Measurements from ENCODE around the gene LMF1.

LMF1 gene

DNA sequence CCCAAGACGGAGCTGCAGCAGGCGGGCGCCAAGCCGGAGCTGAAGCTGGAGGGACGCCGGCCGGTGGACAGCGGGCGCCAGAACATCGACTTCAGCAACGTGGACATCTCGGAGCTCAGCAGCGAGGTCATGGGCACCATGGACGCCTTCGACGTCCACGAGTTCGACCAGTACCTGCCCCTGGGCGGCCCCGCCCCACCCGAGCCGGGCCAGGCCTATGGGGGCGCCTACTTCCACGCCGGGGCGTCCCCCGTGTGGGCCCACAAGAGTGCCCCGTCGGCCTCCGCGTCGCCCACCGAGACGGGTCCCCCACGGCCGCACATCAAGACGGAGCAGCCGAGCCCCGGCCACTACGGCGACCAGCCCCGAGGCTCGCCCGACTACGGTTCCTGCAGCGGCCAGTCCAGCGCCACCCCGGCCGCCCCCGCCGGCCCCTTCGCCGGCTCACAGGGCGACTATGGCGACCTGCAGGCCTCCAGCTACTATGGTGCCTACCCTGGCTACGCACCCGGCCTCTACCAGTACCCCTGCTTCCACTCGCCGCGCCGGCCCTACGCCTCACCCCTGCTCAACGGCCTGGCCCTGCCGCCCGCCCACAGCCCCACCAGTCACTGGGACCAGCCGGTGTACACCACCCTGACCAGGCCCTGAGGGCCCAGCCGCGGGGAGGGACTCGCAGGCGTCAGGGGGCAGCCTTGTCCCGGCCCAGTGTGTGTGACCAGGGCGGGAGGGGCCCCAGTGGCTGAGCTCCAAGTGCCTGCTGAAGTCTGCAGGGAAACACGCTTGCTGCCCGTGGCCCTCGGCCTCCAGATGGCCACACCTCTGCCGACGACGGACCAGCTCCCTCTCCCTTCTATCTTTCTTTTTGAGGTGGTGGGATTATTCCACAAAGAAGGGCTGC lies 14.2 kb upstream of the LMF1 start:
- no peak for DNase-seq

DNA sequence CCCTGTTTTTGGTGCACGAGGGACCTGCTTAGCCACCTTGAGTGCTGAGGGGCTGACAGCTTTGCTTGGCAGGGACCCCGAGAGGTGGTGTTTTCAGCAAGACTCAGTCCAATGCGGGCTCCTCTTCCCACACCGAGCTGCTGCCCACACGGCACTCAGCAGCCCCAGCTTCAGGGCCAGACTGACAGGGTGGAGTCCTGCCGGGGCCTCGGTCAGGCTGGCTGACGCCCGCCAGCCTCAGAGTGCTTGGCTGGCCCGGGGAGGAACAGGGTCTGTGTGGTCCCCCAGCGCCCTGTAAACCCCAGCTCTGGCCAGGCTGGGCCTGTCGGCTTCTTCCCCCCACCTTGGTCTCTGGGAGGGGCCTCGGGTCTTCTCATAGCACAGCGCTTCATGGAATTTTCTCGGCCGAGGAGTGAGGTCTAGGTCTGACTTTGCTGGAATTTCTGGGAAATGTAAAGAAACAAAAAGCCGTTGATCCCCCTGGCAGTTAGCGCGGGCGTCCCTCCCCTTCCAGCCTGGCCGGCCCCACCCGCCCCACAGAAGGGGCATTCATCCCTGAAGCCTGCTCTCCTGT lies 13.4 kb upstream of the LMF1 start:
- no peak for DNase-seq

DNA sequence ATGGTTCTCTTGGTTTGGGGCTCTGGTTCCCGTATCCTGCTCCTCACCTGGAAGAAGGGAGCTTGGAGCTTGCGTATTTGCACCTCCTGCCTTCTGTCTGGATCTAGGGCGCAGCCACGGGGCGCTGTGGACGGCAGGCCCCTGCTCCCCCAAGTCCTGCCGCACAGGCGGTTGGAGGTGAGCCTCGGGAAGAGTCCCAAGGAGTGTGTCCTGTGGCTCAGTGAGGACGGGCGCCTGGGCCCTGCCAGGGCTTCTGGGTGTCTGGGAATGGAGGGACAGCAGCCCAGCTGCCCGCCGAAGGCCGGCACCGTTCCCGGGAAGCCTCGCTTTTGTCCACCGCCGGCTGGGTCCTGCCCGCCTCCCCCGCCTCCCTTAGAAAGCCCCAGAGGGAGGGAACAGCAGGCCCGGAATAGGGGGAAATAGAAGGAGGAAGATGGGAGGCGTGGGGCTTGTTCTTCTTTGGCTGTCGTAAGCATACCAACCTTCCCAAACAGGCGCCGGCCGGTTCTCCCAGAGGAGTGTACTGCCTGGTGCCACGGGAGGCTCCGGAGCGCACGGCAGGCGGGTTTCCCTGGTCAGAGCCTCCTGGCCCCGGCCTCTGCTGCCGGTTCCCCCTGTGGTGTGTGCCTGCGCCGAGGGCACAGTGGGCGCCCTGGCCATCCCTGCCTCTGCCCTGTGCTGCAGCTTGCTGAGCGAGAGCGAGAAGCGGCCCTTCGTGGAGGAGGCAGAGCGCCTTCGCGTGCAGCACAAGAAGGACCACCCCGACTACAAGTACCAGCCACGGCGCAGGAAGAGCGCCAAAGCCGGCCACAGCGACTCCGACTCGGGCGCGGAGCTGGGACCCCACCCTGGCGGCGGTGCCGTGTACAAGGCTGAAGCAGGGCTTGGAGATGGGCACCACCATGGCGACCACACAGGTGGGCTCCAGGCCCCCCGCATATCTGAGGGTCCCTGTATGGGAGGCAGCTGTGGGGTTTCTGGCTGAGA lies 12.6 kb upstream of the LMF1 start:
- DNase-seq, result no peak

DNA sequence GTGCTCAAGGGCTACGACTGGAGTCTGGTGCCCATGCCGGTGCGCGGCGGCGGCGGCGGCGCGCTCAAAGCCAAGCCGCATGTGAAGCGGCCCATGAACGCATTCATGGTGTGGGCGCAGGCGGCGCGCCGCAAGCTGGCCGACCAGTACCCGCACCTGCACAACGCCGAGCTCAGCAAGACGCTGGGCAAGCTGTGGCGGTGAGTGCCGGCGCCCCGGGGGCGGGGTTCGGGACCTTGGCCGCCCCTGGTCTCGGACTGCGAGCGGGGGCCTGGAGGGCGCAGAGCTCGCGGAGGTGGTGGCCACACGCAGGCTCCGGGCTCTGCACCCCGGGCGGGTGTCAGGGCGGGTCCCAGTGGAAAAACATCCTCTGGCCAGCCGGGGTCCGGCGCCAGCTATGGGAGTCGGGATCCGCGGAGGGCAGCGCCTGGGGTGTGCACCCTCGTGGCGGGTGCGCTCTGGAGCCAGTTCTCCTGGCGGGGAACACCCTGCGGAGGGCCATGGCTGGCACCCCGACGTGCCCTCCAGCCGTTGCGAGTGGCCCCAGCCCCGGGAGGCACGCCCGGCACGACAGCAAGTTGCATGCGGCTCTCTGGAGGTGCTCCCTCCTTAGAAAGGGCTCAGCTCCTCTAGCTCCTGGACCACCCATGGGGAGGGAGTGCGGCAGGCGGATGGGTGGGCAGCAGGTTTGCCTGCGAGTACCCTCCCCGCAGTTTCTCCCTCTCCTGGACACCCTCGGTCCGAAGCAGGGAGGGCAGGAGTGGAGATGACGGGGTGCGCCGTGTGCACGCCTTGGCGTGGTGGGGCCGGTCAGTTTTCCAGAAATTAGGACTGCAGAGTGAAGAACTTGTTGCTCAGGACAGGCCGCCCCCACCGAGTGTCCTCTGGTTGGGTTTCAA lies 11.6 kb upstream of the LMF1 start:
- peak; percentile 50 for DNase-seq

DNA sequence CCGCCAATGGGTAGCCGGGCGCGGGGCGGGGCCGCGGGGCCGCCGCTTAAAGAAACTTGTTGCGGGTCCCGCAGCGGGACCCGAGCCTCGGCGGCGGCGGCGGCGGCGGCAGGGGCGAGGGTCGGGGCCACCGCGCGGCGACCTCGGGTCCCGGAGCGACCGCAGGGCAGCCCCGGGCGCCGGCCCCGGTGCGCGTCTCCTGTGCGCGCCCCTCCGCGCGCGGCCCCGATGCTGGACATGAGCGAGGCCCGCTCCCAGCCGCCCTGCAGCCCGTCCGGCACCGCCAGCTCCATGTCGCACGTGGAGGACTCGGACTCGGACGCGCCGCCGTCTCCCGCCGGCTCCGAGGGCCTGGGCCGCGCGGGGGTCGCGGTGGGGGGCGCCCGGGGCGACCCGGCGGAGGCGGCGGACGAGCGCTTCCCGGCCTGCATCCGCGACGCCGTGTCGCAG lies 10.9 kb upstream of the LMF1 start, which contains the start of gene SOX8:
Gene SOX8 (plus strand): TSS at position 76 of the 450 bp plus-strand sequence. CDS start 153 bp downstream, at position 229.
- no peak for DNase-seq

DNA sequence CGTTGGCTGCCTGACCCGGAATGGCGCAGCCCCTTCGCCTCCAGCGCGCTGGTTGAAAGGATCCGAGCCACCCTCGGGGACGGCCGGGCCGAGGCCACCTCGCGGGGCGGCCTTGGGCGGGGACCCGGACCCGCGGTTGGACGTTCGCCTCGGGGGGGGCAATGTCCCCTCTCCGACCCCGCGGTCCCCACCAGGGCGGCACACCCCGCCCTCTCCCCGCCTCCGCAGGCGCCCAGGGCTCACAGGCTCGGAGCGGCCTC lies 9.7 kb upstream of the LMF1 start:
- peak; percentile 46 for DNase-seq

DNA sequence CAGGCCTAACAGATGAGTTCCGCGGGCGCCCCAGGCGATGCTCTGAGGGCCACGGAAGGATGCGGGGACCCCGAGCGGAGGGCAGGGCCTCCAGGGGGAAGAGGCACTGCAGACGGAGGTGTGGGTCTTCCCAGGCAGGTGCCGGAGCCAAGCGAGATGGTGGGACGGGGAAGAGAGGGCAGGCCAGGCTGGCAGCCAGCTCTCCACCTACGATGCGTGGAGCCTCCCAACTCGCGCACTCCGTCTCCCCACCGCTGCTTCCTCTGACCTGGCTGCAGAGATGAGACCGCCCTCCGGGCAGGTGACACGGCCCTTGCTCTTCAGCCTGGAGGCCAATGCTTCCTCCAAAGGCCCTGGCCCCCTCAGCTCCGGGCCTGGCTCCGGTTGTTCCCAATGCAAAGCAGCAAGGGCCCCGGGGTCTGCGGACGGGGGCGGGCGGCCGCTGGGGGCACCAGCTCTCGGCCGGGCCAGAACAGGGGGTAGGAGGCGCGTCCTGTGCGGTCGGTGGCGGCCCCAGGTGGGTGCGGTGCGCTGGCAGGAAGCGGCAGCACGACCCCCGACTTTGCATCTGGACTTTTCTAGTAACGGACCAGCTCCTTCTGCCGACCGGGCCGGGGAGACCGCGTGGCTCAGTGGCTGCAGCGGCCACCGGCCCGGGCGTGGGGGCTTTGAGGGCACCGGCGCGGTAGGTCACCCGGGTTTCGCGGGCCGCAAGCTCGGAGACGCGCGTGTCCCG lies 9.2 kb upstream of the LMF1 start:
- no peak for DNase-seq

DNA sequence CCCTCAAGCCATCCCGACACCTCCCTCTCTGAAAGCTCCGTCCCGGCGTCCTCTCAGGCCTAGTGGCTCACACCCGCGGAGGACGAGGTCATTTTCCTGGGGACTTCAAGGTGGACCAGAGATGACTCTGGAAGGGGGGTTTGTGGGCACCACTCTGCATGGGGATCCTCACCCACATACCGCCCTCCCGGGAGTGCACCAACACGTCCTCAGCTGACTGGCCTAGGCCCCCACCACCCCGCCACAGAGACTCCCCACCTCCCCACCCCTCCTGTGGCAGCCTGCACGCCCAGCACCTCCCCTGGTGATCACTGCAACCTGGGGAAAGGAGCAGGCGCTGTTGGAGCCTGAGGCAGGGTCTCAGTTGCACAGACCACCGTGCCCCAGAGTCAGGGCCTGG lies 8.4 kb upstream of the LMF1 start:
- no peak for DNase-seq

DNA sequence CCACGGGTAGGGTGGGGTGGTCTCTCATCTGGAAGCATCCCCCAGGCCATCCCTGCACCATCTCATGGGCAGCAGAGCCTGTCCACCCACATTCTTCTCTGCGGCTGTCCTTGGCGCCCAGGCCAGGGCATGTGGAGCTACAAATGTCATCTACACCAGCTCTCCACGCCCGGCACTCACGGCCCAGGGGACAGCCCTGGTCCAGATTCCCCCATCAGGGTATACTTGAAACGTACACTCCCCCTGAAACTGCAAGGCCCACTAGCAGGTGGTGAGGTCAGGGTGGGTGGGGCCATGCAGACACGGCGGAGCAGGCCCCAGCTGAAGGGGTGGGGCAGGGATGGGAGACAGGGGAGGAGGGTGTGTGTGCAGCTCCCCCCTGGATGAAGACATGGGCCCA lies 7.6 kb upstream of the LMF1 start:
- no peak for DNase-seq

DNA sequence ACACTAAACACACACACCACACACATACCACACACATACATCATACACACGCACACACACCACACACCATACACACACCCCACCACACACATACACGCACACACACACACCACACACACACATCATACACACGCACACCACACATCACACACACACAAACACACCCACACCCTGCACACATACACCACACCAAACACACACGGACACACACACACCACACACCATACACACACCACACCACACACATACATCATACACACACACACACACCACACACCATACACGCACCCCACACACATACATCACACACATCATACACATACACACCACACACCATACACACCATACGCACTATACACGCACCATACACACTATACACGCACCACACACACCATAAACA lies 7.1 kb upstream of the LMF1 start:
- DNase-seq, result no peak

DNA sequence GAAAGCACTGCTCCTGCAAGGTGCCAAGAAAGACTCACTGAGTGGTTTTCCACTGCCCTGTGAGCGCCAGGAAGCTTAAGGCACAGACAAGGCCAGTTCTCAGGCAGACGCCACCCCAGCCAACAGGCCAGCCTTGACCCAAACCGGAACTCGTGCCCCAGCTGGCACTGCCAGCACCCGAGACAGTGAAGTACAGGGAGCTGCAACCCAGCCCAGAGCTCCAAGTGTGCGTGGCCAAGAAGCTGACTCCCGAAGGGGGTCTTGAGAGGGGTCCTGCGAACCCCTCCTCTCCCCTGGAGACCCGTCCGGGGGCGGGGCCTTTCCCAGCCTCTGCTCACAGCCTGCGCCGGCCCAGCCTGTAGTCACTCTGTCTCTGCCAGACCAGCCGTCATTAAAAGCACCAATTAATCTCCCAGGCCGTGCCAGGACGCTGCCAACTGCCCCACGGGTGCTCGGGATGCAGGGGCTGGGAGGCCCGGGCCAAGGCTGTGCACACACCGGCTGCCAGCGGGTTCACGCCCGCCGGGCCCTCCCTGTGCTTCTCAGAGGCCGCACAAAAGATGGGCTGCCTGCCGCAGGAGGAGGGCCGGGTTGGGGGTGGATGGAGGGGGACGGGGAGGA lies 6.4 kb upstream of the LMF1 start:
- DNase-seq, result no peak

DNA sequence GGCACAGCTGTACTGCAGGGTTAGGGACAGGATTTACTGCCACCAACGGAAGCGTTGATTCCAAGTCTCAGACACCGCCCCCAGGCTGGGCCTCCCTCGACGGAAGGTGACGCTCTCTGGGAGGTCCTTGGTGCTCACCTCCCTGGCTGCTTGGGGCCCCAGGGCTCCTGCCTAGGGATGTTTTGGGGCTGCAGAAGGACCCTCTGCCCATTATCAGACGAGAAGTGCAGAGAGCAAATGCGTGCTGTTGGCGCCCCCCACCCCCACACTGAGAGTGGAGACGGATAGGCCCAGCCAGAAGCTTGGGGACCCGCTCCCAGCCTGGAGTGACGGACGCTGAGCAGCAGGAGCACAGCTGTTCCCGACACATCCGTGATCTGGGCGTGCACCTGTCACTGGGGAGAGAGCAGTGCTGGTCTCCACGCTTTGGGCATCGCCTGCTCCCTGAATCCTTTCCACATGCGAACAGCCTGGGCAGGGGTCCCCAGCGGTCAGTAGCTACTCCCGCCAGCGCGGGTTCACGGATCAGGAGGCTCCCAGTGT lies 5.7 kb upstream of the LMF1 start:
- DNase-seq, result no peak

DNA sequence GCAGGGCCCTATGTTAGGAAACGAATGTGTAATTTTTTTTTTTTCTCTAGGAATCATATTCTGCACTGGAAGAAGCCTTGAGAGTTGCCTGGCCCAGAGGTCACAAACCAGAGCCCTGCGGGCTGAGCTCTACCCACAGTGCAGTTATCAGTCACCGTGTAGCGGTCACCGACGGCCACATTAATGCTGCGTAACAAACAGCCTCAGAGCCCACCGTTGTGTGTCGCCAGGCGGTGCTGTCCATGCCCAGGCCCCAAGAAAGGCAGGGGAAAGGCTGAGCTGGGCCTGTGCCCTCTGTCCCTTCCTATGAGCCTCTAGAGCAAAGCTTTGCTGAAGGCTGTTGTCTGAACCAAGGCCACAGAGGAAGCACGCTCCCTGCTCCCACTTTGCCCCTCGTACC lies 4.5 kb upstream of the LMF1 start:
- DNase-seq, result no peak

DNA sequence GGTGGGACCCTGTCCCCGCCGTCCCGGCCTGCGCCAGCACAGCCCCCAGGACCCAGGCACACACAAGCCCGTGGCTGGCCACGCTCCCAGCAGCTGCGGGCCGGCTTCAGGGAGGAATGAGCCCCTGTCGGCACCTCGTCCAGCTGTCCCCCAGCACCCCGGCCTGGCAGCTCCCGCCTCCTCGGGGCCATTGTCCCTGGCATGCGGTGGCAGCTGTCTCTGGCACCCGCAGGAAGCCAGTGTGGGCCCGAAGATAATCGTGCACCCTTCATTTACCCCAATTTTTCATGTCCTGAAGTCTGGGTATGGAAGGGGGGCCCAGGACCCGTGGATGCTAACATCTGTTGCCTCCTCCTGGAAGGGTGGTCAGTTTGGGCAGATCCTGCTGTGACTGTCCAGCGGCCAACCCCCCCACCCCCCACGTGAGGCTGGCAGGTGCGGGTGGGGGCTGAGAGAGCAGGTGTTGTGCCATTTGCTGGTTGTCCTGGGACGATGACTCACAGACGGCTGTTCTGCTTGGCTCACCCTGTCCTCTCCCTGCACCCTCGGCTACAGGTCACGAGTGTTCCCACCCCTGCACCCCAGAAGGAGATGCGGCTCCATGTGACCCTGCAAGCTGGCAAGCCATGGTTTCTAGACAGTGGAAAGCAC lies 4.0 kb upstream of the LMF1 start:
- no peak for DNase-seq

DNA sequence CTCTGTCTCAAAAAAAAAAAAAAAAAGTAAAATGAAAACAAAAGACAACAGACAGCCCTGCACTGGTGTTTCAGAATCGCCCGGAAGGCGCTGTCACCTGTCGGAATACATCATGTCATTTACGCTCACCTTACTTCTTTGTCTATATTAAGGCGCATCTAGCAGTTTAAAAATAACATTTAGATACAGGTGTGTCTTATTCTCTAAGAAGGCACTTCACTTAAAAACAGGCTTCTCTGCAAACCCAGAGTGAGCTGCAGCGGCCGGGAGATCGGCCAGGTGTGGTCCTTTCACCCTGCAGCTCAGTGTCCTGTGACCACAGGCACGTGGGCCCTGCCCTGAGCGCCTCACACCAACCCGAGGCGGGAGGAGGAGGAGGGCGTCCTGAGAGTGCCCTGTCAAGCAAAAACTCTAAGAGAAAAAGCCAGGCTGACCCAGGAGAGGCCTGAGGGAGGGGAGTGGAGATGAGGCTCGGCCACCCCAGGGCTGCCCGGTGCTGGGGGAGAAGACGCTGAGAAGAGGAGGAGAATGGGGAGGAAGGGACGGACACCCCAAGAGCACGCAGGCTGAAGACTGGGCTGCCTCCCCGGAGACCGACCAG lies 3.3 kb upstream of the LMF1 start:
- no peak for DNase-seq

DNA sequence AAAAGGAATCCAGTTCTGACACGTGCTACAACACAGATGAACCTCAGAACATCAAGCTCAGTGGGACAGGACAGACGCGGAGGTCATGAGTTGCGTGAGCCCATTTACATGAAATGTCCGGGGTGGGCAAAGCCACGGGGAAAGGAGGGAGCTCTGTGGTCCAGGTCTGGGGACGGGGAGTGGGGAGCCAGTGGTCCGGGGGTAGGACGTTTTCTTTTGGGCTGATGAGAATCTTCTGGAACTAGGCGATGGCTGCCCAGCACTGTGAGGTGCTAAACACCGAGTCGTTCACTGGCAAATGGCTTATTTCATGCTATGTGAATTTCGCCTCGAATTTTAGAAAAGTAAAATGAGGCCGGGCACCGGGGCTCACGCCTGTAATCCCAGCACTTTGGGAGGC lies 2.6 kb upstream of the LMF1 start:
- no peak for DNase-seq

DNA sequence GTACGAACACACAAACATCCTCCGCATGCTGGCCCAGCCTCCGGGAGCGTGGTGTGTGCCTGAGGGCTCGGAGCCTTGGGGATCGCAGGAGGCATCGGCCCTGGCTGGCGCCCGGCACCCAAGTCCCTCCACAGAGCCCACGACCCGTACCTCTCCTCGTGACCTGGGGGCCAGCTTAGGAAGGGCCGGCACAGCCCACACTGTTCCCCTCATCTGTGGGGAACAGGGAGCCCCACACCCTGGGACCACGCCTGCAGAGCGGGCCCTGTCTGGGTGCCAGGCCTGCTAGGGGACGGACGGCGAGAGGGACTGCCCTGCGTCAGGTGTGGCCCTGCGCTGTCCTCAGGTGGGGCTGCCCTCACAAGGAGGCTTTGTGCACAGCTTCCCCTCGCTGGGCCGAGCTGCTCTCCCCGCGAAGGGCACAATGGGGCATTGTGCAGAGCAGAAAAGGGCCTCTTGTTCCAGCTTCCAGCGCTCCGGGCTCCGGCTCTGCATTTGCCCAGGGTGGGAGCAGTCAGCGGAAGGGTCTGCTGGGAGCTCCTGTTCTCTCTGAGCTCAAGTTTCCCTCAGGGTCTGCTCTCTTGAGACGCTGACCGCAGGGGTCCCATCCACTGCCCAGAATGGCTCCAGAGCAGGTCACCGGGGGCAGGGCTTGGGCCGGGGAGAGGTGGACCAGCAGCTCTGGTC lies 1.7 kb upstream of the LMF1 start:
- no peak for DNase-seq

DNA sequence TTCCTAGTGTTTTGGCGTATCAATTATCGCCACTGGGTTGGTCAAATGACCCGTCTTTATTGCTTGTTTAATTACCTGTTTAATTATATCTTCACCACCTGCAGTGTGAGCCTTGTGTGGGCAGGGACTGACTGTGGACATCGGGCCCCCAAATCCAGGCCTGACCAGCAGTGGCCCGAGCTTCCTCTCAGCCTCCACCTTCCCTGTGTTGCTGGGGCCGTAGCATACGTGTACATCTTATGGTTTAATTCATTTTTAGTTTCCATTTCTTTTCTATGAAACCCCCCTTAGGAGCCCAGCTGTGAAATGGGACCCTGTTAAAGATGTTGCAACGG lies 1.2 kb upstream of the LMF1 start:
- DNase-seq, result no peak

DNA sequence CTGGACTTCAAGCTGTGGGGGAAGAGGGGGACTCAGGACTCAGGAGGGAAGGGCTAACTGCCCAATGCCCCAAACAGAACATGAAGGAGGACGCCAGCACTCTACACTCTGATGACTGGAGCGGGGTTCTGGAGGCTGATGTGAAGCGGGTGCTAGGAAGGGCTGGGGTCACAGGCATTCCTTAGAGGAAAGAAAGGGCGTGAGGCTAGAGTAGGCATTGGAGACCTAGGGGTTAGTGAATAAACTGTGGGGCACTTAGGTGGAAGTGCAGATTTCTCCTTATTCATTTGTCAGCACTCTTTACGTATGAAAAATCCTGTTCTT lies 760 bp upstream of the LMF1 start:
- DNase-seq, result no peak

DNA sequence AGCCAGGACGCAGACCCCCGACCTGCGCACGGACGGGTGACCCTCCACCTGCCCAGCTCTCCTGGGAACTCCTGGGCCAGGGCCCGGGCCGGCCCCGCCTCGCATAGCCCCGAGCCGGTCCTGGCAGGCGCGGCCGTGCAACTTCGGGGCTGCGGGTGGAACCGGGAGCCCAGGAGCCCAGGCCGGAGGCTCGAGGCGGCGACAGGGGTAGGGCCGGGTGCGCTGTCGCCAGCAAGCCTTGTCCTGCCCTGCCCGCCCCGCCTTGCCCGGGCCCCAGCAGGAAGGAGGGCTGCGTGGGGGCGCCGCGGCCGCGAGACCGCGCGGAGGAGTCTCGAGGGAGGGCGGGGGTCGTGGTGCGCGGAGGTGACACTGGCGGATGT lies 408 bp downstream of the LMF1 start:
- DNase-seq, result no peak

All from activated T-cell treated with anti-CD3 and anti-CD28 coated beads, Interleukin-2, amount 50 U/mL, for 1 hour (primary cell).